SU-DHL-6 (cell line): ENCODE measurements around the gene COL17A1.

Experiments used
- H2AFZ ChIP-seq: fragments of 200-600 bp; sonication (generic); 2 replicates; pipeline ENCODE4 v1.6.1; 2014; ENCODE audit warnings: low read depth, mild to moderate bottlenecking, moderate library complexity, mixed read lengths, antibody characterized with exemption, low read length; ENCODE audit not compliant: severe bottlenecking
- H3F3A ChIP-seq: fragments of 200-600 bp; shearing (Covaris generic); 2 replicates; pipeline ENCODE4 v1.6.0; 2016; ENCODE audit warnings: antibody characterized with exemption, mild to moderate bottlenecking; ENCODE audit not compliant: insufficient read depth
- H3K27ac ChIP-seq: fragments of 200-600 bp; sonication (generic); 2 replicates; pipeline ENCODE4 v1.5.1; 2016; ENCODE audit warnings: low read depth, mild to moderate bottlenecking, low read length, moderate library complexity, mixed read lengths
- H3K27me3 ChIP-seq: fragments of 200-600 bp; sonication (generic), shearing (Covaris generic); 2 replicates; pipeline ENCODE4 v1.6.0; 2014; ENCODE audit warnings: mild to moderate bottlenecking, low read length
- H3K36me3 ChIP-seq: fragments of 200-600 bp; sonication (generic); 2 replicates; pipeline ENCODE4 v1.6.1; 2014; ENCODE audit warnings: mild to moderate bottlenecking, low read length, mixed read lengths
- H3K4me2 ChIP-seq: fragments of 300-600, 200-600 bp; shearing (Covaris generic), sonication (generic); 2 replicates; pipeline ENCODE4 v1.6.0; 2014; ENCODE audit warnings: low read length, low read depth, mild to moderate bottlenecking; ENCODE audit not compliant: poor library complexity, severe bottlenecking
- H3K4me3 ChIP-seq: fragments of 200-600 bp; sonication (generic); 2 replicates; pipeline ENCODE4 v1.5.1; 2014; ENCODE audit warnings: antibody characterized with exemption, low read length, mild to moderate bottlenecking, mixed read lengths; ENCODE audit not compliant: insufficient read depth, poor library complexity, severe bottlenecking
- H3K79me2 ChIP-seq: fragments of 200-600 bp; sonication (generic); 2 replicates; pipeline ENCODE4 v1.6.1; 2014; ENCODE audit warnings: mild to moderate bottlenecking, low read length, moderate library complexity; ENCODE audit not compliant: insufficient read depth
- H3K9ac ChIP-seq: fragments of 200-600 bp; sonication (generic); 2 replicates; pipeline ENCODE4 v1.7.0; 2014; ENCODE audit warnings: mild to moderate bottlenecking, low read length
- H3K9me2 ChIP-seq: fragments of 200-600 bp; sonication (generic); replicated peaks from 2 replicates; pipeline ENCODE4 v1.6.1; 2014; ENCODE audit warnings: low read length; ENCODE audit not compliant: insufficient read depth
- H3K9me3 ChIP-seq: fragments of 200-600 bp; sonication (generic); 2 replicates; pipeline ENCODE4 v1.6.1; 2014; ENCODE audit warnings: low read length, mixed read lengths; ENCODE audit not compliant: insufficient read depth
- H4K20me1 ChIP-seq: fragments of 200-600 bp; sonication (generic); 2 replicates; pipeline ENCODE4 v1.6.1; 2014; ENCODE audit warnings: low read depth, mild to moderate bottlenecking, antibody characterized with exemption, low read length, moderate library complexity, mixed read lengths
- EZH2phosphoT487 ChIP-seq: fragments of 200-600 bp; sonication (generic), shearing (Covaris generic); conservative IDR thresholded peaks from 2 replicates; pipeline ENCODE4 v1.6.1; 2018; ENCODE audit warnings: mild to moderate bottlenecking, antibody characterized with exemption, low read length, moderate library complexity, mixed read lengths
- TF ChIP-seq, protein P1 (sequence below): fragments of 200-600 bp; sonication (generic); IDR thresholded peaks from one replicate; pipeline ENCODE4 v1.5.1; 2017; ENCODE audit warnings: antibody characterized with exemption, mild to moderate bottlenecking, low read length, moderate library complexity; ENCODE audit not compliant: insufficient read depth, poor library complexity, severe bottlenecking

Gene COL17A1

DNA sequence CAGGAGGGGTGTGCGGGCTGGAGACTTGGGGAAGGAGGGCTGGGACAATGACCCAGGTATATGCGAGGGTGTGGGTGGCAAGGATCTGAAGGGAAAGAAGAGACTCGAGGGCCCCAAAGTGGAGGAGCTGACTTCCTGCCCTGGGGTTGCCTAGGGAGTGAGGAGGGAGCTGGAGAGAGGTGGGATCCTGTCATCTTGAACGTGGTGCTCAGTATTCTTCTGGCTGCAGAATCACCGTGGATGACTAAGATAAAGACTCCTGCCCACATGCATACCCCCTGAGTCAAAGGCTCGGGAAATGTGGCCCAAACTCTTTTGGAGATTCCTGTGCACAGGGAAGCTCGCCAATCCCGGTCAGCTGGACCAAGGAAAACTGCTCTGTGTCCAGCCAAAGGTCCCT is 31.2 kb downstream of the COL17A1 start:
- no peak overlapping the region for H3K4me3 ChIP-seq
- no peaks in the 10 kb centered on the region for H3K9me2 ChIP-seq
- H4K20me1 ChIP-seq, result no peaks in the 10 kb centered on the region
- no peaks in the 10 kb centered on the region for H3K9me3 ChIP-seq
- H3K4me2 ChIP-seq, result no peak overlapping the region
- no peak overlapping the region for H2AFZ ChIP-seq
- H3K27ac ChIP-seq, result no peak overlapping the region
- no peaks in the 10 kb centered on the region for H3K36me3 ChIP-seq
- H3F3A ChIP-seq, result no peaks in the 10 kb centered on the region
- TF ChIP-seq, protein P1, sequence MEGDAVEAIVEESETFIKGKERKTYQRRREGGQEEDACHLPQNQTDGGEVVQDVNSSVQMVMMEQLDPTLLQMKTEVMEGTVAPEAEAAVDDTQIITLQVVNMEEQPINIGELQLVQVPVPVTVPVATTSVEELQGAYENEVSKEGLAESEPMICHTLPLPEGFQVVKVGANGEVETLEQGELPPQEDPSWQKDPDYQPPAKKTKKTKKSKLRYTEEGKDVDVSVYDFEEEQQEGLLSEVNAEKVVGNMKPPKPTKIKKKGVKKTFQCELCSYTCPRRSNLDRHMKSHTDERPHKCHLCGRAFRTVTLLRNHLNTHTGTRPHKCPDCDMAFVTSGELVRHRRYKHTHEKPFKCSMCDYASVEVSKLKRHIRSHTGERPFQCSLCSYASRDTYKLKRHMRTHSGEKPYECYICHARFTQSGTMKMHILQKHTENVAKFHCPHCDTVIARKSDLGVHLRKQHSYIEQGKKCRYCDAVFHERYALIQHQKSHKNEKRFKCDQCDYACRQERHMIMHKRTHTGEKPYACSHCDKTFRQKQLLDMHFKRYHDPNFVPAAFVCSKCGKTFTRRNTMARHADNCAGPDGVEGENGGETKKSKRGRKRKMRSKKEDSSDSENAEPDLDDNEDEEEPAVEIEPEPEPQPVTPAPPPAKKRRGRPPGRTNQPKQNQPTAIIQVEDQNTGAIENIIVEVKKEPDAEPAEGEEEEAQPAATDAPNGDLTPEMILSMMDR, result no peak
- no peak for TF ChIP-seq EZH2phosphoT487
- no peak overlapping the region for H3K9ac ChIP-seq
- no peaks in the 10 kb centered on the region for H3K27me3 ChIP-seq
- no peaks in the 10 kb centered on the region for H3K79me2 ChIP-seq

DNA sequence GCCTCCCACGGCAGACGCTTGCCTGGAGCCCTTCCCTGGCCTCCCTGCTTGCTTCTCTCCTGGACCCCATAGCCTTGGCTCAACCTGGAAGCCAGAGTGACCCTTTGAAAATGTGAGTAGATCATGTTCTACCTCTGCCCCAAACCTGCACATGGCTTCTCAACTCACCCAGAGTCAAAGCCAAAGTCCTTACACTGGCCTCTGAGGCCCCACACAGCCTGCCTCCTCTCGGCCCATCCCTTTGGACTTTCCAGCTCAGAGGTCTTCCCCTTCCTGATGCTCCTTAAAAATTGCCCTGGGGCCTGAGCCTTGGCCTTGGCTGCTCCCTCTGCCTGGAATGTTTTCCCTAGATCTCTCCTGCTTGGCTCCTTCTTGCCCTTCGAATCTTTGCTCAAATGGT is 32.5 kb downstream of the COL17A1 start:
- H3K9me3 ChIP-seq, result no peaks in the 10 kb centered on the region
- no peak overlapping the region for H3K27ac ChIP-seq

DNA sequence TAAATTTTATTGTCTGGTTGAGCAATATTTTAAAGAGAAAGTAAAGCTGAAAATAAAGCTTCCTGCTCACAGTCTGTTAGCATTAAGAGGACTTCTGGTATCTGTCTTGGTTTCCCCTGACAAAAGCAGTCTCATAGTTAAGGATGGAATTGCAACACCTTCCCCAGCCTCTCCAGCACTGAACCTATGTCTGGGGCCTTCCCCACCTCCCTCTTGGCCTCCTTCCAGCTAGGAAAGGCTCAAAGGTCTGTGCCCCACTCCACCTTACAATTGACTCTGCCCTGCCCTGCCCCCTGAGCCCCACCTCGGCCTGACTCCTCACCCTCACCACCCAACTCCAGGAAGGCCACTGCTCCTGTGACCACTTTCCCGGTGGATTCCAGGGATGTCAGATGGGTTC is 33.2 kb downstream of the COL17A1 start:
- Histone ChIP-seq H3K4me3 (no peak overlapping the region), H3K27me3 (no peaks in the 10 kb centered on the region), H3K9ac (no peak overlapping the region), H2AFZ (no peak overlapping the region), H3K36me3 (no peaks in the 10 kb centered on the region), H3K9me3 (no peaks in the 10 kb centered on the region), H3K9me2 (no peaks in the 10 kb centered on the region), H3K27ac (no peak overlapping the region), H3K79me2 (no peaks in the 10 kb centered on the region), H4K20me1 (no peaks in the 10 kb centered on the region), H3F3A (no peaks in the 10 kb centered on the region), H3K4me2 (no peak overlapping the region)
- TF ChIP-seq, protein P1, result no peak
- TF ChIP-seq EZH2phosphoT487, result no peak

More for the DNA sequence above, 32.5 kb downstream of the COL17A1 start:
- Histone ChIP-seq H3F3A (no peaks in the 10 kb centered on the region), H3K9me2 (no peaks in the 10 kb centered on the region), H3K27me3 (no peaks in the 10 kb centered on the region), H3K4me3 (no peak overlapping the region), H3K9ac (no peak overlapping the region), H3K36me3 (no peaks in the 10 kb centered on the region), H3K79me2 (no peaks in the 10 kb centered on the region), H2AFZ (no peak overlapping the region), H3K4me2 (no peak overlapping the region), H4K20me1 (no peaks in the 10 kb centered on the region)
- no peak for TF ChIP-seq EZH2phosphoT487
- TF ChIP-seq, protein P1, result no peak
